ENCODE data around the gene FAM20A. TPM values are rescaled to one million over a fixed set of nuclear protein-coding genes. Genes with fewer than 3 reads are reported as not detected.

The FAM20A gene
- total and polyA plus RNA-seq, 9 of the 15 experiments (the other 6 are each of a cell fraction or from before 2014, with no cell fraction given): 0.07 TPM; not detected in 8

- H3K4me3 ChIP-seq: no peak overlapping the region
- intact Hi-C loops (cut with micrococcal nuclease) (no loop called here), in situ Hi-C loops (cut with MboI) (no loop called here)
- no peaks in the 10 kb centered on the region for H4K20me1 ChIP-seq (replicated peaks; ENCODE audit: control insufficient read depth, insufficient read depth, low read length)
- POLR2A ChIA-PET: no interaction called here
- CTCF ChIA-PET (ENCODE audit: low intra/inter-chr PET ratio): no interaction called here
- H3K4me1 ChIP-seq (replicated peaks in 1 of 2; ENCODE audit: control insufficient read depth in 2 of 2, insufficient read depth in 2 of 2, low read length in 2 of 2): peaks cover 0 to 6% of the 10 kb centered on the region in 2 experiments; a peak in 1 of 5 replicates
- H3K27ac ChIP-seq (ENCODE audit: extremely low read depth, low read depth, low read length): no peak overlapping the region
- TSS peak; percentile 75 for BruUV-seq (replicated peaks)
- DNase-seq (ENCODE audit: extremely low read depth in 1 of 4, low spot score in 3 of 4) (no peak), ATAC-seq (no peak), FAIRE-seq (no peak)
- no peaks in the 10 kb centered on the region for H3K9me3 ChIP-seq (replicated peaks; ENCODE audit: control insufficient read depth, insufficient read depth, low read depth, low read length)
- no peaks in the 10 kb centered on the region for H3K9me1 ChIP-seq (ENCODE audit: control insufficient read depth, insufficient read depth, low read length)
- H2AFZ ChIP-seq (ENCODE audit: low read depth, low read length): peak overlapping the region; percentile 92
- peak overlapping the region in 1 of 2 experiments; percentile 2; a peak in 1 of 4 replicates for H3K9ac ChIP-seq (ENCODE audit: insufficient read depth in 1 of 2, low read depth in 2 of 2, low read length in 2 of 2)
- H3K4me2 ChIP-seq (ENCODE audit: insufficient read depth, low read length): peak overlapping the region; percentile 53
- H3K79me2 ChIP-seq (ENCODE audit: control insufficient read depth, insufficient read depth, low read length): no peaks in the 10 kb centered on the region
- H3K27me3 ChIP-seq (ENCODE audit: control insufficient read depth in 2 of 2, insufficient read depth in 2 of 2, low read length in 2 of 2): peaks cover 0 to 9% of the 10 kb centered on the region in 2 experiments; a peak in 3 of 5 replicates
- no peaks in the 10 kb centered on the region for H3K36me3 ChIP-seq (ENCODE audit: control insufficient read depth, insufficient read depth, low read length)
- 13% methylated on average over 2 of the region's 2 CpGs for WGBS (ENCODE audit: insufficient coverage, low coverage, missing lambda C conversion rate)
- TF ChIP-seq EZH2 (IDR thresholded peaks at IDR 0.05; ENCODE audit: borderline replicate concordance, low read depth, low read length) (no peak), HNRNPLL (IDR thresholded peaks at IDR 0.05; ENCODE audit: low read depth, low read length, poor library complexity, severe bottlenecking) (no peak), STAT5A (IDR thresholded peaks at IDR 0.05; ENCODE audit: borderline replicate concordance, low read length) (no peak), ZFP30 (CRISPR knock-in tag; IDR thresholded peaks at IDR 0.05; ENCODE audit: borderline replicate concordance) (no peak), OTX1 (CRISPR knock-in tag; IDR thresholded peaks at IDR 0.05) (no peak), RREB1 (CRISPR knock-in tag; IDR thresholded peaks at IDR 0.05) (no peak)
These were observed 9.2 kb downstream of the FAM20A start for GRCh38 chr17:68592009-68592408.

All from K562 (cell line).